Ovary (tissue), 9 donors: ENCODE data around the gene ARHGEF5. TPM values are rescaled to one million over a fixed set of nuclear protein-coding genes. Genes with fewer than 3 reads are reported as not detected.

Experiments used
- DNase-seq, 5 donors: peaks; one replicate each; pipeline ENCODE4 v3.0.0-alpha.2; 2019 to 2020
- H3K27ac ChIP-seq, 2 donors: fragments of 200-600 bp; one replicate each; pipeline versions ENCODE4 v1.5.1 to v1.8.0; 2019 to 2022
- H3K27me3 ChIP-seq: fragments of 200-600 bp; one replicate; pipeline ENCODE4 v1.8.0; 2022
- H3K36me3 ChIP-seq: fragments of 200-600 bp; sonication (generic); one replicate; pipeline ENCODE4 v1.5.1; 2019
- H3K4me1 ChIP-seq: one replicate; pipeline ENCODE4 v1.8.1; 2013; ENCODE audit warnings: mild to moderate bottlenecking, moderate library complexity; ENCODE audit not compliant: insufficient read depth
- H3K4me3 ChIP-seq: fragments of 200-600 bp; sonication (generic); one replicate; pipeline ENCODE4 v1.5.1; 2017
- H3K9me3 ChIP-seq, 2 donors: fragments of 200-600 bp in 1 of 2; sonication (generic) in 1 of 2; one replicate each; pipeline versions ENCODE4 v1.5.1 to v1.8.1; 2013 to 2019; ENCODE audit warnings: mild to moderate bottlenecking in 1 of 2, moderate library complexity in 1 of 2
- EP300 ChIP-seq: sonication (generic); formaldehyde crosslinking; IDR thresholded peaks from one replicate; pipeline ENCODE4 v1.6.1; 2017; ENCODE audit warnings: antibody characterized with exemption
- POLR2A ChIP-seq: fragments of 450-650 bp; IDR thresholded peaks from one replicate; pipeline ENCODE4 v1.6.1; 2017; ENCODE audit warnings: antibody characterized with exemption, mild to moderate bottlenecking, moderate library complexity
- WGBS, 3 donors: extraction: QIAGEN DNeasy Blood & Tissue Kit in 1 of 3; methylation state at CpG; one replicate each; pipeline versions ENCODE4 v1.1.5 to v1.1.7; 2013 to 2017; 5-methylcytosine and 5-hydroxymethylcytosine counted together
- intact Hi-C, 4 donors: fragments of 100-400 bp; cut with DNase I; formaldehyde crosslinking; loops; one replicate each; pipeline versions ENCODE4 v1.11.0 to v1.15.1; 2022 to 2023
- polyA plus RNA-seq, 2 donors: library from polyadenylated mRNA; stranded (reverse); fragments of 200-250 nt in 1 of 2; fragments of 350-450 nt in 1 of 2; fragmentation: Illumina TruSeq in 1 of 2; extraction: RNeasy Lipid Tissue Mini Kit (QIAGEN cat#74804) in 1 of 2; gene quantifications; one replicate each; pipeline ENCODE4 v1.2.3, GENCODE V29; 2013 to 2014
- total RNA-seq, 7 donors: library from RNA; depleted of rRNA in 2 of 7; stranded (reverse); fragments of >200 nt in 2 of 7; fragmentation: NEBNext Ultra II Directional in 3 of 7; extraction: Animal tissue kit (Norgen Biotek cat#: 25700) in 3 of 7; gene quantifications; one replicate each; pipeline versions ENCODE4 v1.1.0 to v1.2.4, GENCODE V29; 2016 to 2023
- TF ChIP-seq, protein P1 (sequence below), 3 donors: fragments of 450-650 bp in 2 of 3; fragments of 200-600 bp in 1 of 3; IDR thresholded peaks; one replicate each; pipeline versions ENCODE4 v1.5.1 to v1.8.0; 2016 to 2022; ENCODE audit warnings: antibody characterized with exemption in 3 of 3, mild to moderate bottlenecking in 1 of 3
- donor health status: DM: no; HTN: no; CAD: no; lungs with moderate emphysema.
- donor health status: DM: no; HTN: no; CAD: no.
- donor health status: Bipolar disorder and iron deficiency.
- donor health status: DM: yes; HTN: yes; CAD: no.
- donor health status: DM: no; HTN: no; CAD: no.
- donor health status: DM: yes; HTN: yes; CAD: no.

ARHGEF5 gene
- total and polyA plus RNA-seq, 9 donors: 4.0 to 36.5 (median 10.4) TPM

DNA sequence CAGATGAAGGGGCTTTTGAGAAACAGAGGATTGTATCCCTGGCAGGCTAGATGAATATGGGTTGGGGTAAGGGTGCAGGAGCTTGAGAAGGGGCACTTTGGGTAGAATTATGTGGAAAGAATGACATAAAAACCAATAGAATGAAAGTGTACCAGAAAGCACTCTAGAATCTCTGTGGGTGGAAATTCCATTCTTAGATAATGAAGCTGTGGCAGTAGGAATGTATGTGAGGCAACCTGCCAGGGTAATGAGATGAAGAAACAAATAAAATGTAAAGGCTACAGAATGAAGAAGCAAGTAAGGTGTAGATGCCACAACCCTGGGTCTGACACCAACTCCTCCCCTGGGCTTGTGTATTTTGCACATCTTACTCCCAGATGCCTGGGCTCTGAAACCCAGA, 31.5 kb downstream of the ARHGEF5 start:
- H3K36me3 ChIP-seq: no peaks in the 10 kb centered on the region
- no peak overlapping the region for H3K27ac ChIP-seq
- H3K4me3 ChIP-seq: no peak overlapping the region
- H3K9me3 ChIP-seq: no peaks in the 10 kb centered on the region
- no peaks in the 10 kb centered on the region for H3K27me3 ChIP-seq
- H3K4me1 ChIP-seq: no peaks in the 10 kb centered on the region
- no peak for DNase-seq
- TF ChIP-seq EP300 (no peak), POLR2A (no peak)
- TF ChIP-seq, protein P1, sequence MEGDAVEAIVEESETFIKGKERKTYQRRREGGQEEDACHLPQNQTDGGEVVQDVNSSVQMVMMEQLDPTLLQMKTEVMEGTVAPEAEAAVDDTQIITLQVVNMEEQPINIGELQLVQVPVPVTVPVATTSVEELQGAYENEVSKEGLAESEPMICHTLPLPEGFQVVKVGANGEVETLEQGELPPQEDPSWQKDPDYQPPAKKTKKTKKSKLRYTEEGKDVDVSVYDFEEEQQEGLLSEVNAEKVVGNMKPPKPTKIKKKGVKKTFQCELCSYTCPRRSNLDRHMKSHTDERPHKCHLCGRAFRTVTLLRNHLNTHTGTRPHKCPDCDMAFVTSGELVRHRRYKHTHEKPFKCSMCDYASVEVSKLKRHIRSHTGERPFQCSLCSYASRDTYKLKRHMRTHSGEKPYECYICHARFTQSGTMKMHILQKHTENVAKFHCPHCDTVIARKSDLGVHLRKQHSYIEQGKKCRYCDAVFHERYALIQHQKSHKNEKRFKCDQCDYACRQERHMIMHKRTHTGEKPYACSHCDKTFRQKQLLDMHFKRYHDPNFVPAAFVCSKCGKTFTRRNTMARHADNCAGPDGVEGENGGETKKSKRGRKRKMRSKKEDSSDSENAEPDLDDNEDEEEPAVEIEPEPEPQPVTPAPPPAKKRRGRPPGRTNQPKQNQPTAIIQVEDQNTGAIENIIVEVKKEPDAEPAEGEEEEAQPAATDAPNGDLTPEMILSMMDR (IDR thresholded peaks at IDR 0.05): no peak
- intact Hi-C loops: no loop called here

DNA sequence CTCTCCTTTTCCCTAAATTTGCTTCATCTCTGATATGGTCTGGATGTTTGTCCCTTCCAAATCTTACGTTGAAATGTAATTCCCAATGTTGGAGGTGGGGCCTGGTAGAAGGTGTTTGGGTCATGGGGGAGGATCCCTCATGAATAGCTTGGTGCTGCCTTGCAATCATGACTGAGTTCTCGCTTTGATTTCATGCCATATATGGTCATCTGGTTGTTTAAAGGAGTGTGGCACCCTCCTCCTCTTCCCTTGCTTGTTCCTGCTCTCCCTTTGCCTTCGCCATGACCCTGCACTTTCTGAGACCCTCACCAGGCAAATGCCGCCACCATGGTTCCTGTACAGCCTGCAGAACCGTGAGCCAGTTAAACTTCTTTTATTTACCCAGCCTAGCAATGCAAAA, 33.7 kb downstream of the ARHGEF5 start:
- Histone ChIP-seq H3K27ac (no peak overlapping the region), H3K36me3 (no peaks in the 10 kb centered on the region), H3K27me3 (no peaks in the 10 kb centered on the region), H3K9me3 (no peaks in the 10 kb centered on the region), H3K4me3 (no peak overlapping the region), H3K4me1 (peaks cover 2% of the 10 kb centered on the region)
- DNase-seq: no peak
- intact Hi-C loops: no loop called here
- TF ChIP-seq EP300: no peak
- no peak for TF ChIP-seq POLR2A
- TF ChIP-seq, protein P1 (IDR thresholded peaks at IDR 0.05): no peak
- WGBS, 3 donors: 85 to 90% (median 85%) methylated on average over 5 of the region's 5 CpGs

DNA sequence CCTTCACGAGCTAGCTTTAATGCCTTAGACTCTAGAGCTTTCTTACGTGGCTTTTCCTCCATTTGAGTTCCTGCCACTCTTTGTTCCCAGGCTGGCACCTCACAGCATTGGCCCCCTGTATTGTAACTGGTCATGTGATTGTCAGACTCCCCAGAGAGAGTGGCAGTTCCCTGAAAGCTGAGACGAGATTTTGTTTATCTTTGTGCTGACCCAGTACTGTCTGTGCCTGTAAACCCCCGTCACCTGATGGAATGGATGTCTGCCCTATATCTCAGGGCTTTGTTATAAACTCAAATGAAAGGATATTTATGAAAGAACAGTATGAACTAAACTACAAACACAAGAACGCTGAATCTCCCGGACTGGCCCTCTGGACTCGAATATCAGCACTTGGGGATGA, 35.3 kb downstream of the ARHGEF5 start:
- Histone ChIP-seq H3K27ac (no peak overlapping the region), H3K36me3 (no peaks in the 10 kb centered on the region), H3K4me1 (peaks cover 2% of the 10 kb centered on the region), H3K9me3 (no peaks in the 10 kb centered on the region), H3K27me3 (no peaks in the 10 kb centered on the region), H3K4me3 (no peak overlapping the region)
- intact Hi-C loops: no loop called here
- no peak for DNase-seq
- no peak for TF ChIP-seq EP300
- TF ChIP-seq POLR2A: no peak
- TF ChIP-seq, protein P1 (IDR thresholded peaks at IDR 0.05): no peak
- 62 to 73% (median 68%) methylated on average over 7 of the region's 7 CpGs for WGBS, 3 donors

DNA sequence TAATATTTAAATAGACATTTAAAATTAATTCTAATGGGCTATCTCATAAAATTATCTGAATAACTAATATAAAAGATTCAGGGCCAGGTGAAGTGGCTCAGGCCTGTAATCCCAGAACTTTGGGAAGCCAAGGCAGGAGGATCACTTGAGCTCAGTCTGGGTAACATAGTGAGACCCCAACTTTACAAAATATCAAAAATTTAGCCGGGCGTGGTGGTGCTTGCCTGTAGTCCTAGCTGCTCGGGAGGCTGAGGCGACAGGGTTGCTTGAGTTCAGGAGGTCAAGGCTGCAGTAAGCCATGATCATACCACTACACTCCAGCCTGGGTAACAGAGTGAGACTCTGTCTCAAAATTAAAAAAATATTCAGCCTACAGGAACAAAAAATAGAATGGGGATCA, 35.8 kb downstream of the ARHGEF5 start:
- no peak overlapping the region for H3K27ac ChIP-seq
- H3K9me3 ChIP-seq: no peaks in the 10 kb centered on the region
- H3K36me3 ChIP-seq: no peaks in the 10 kb centered on the region
- intact Hi-C loops: no loop called here
- DNase-seq: no peak
- no peak overlapping the region for H3K4me3 ChIP-seq
- no peaks in the 10 kb centered on the region for H3K27me3 ChIP-seq
- TF ChIP-seq EP300: no peak
- TF ChIP-seq, protein P1 (IDR thresholded peaks at IDR 0.05): no peak
- no peak for TF ChIP-seq POLR2A
- peaks cover 2% of the 10 kb centered on the region for H3K4me1 ChIP-seq
- WGBS, 3 donors: 76 to 87% (median 82%) methylated on average over 4 of the region's 4 CpGs

DNA sequence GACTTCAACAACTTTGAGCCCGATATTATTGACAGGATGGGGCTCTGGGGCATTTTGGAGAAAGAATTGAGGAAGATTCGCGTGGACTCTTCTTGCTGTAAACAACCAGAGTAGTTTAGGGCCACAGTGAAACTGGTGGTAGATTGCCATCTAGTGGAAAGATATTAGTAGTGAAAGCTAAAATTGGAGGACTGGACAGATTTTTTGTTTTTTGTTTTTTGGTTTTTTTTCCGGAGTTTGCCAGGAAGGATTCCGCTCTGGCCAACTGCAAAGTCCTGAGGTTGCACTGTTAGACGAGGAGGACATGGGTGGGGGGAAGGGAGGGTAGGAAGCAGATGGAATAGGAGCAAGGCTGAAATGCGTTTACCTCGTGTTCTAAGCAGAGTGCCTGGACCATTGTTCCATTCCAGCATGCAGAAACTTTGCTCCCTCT, 36.6 kb downstream of the ARHGEF5 start:
- peak in 1 of 5 donors; percentile 35 for DNase-seq
- intact Hi-C loops: no loop called here
- Histone ChIP-seq H3K27me3 (no peaks in the 10 kb centered on the region), H3K4me3 (no peak overlapping the region), H3K27ac (no peak overlapping the region), H3K4me1 (peaks cover 2% of the 10 kb centered on the region), H3K36me3 (no peaks in the 10 kb centered on the region), H3K9me3 (no peaks in the 10 kb centered on the region)
- 1% methylated on average over 8 of the region's 8 CpGs for WGBS, 3 donors
- TF ChIP-seq, protein P1 (IDR thresholded peaks at IDR 0.05): peak; percentile 44 to 63 (median 58)
- no peak for TF ChIP-seq EP300
